Mammary epithelial cell (primary cell): Measurements from ENCODE around the gene KCTD1.

Source experiments
- CTCF ChIP-seq, 2 donors: IDR thresholded peaks in 1 of 2; conservative IDR thresholded peaks in 1 of 2; 2 replicates each; pipeline ENCODE4 v1.5.1; 2011 to 2012; ENCODE audit warnings: inconsistent platforms in 2 of 2, low read length in 2 of 2, mild to moderate bottlenecking in 2 of 2, control low read depth in 1 of 2, low read depth in 1 of 2; ENCODE audit not compliant: insufficient read depth in 1 of 2; ENCODE audit errors: extremely low read depth in 1 of 2
- EZH2 ChIP-seq: IDR thresholded peaks from 2 replicates; pipeline ENCODE4 v1.6.1; 2012; ENCODE audit warnings: low read length, inconsistent platforms, borderline replicate concordance

DNA sequence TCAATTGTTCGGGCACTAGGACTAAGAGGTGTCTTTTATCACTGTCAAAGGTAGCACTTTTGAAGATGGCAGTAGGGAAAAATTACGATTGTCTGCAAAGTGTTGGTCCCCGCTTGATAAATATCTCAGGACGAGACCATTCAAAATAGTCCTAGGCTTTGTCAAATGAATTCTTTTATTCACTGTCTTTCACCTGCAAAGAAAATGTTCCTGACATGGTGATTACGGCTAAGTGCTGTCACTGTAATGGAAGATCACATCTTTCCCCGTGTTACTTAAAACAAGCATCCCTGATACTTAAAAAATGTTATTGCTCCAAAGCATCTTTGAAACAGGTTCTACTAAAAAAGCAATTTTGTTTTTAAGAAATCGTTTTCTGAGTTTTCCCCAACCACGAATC lies 71.7 kb downstream of the KCTD1 start:
- no peak for TF ChIP-seq CTCF (conservative IDR thresholded peaks at IDR 0.05 in 1 of 2, IDR thresholded peaks at IDR 0.05 in 1 of 2; ENCODE audit: extremely low read depth in 1 of 2, insufficient read depth in 1 of 2, low read depth in 1 of 2, low read length in 2 of 2)
- no peak for TF ChIP-seq EZH2
